Upper lobe of left lung (tissue), 6 donors: Measurements from ENCODE around the gene SCN1B. TPM values are rescaled to one million over a fixed set of nuclear protein-coding genes. Genes with fewer than 3 reads are reported as not detected.

Experiments used
- ATAC-seq, 2 donors: fragments of 200-7000 bp; cut with Tn5 transposase; one replicate each; pipeline ENCODE4 v1.9.1; 2022; ENCODE audit warnings: mild to moderate bottlenecking in 2 of 2, moderate library complexity in 2 of 2; ENCODE audit not compliant: low FRiP score in 2 of 2
- DNase-seq, 2 donors: peaks; one replicate each; pipeline ENCODE4 v3.0.0-alpha.2; 2019 to 2020
- H3K27ac ChIP-seq, 4 donors: fragments of 200-600 bp; sonication (generic); one replicate each; pipeline ENCODE4 v1.5.1; 2016 to 2019
- H3K27me3 ChIP-seq, 4 donors: fragments of 200-600 bp; sonication (generic); one replicate each; pipeline ENCODE4 v1.5.1; 2017 to 2019
- H3K36me3 ChIP-seq, 4 donors: fragments of 200-600 bp; sonication (generic); one replicate each; pipeline ENCODE4 v1.5.1; 2016 to 2019
- H3K4me1 ChIP-seq, 4 donors: fragments of 200-600 bp; sonication (generic); one replicate each; pipeline ENCODE4 v1.5.1; 2018 to 2019
- H3K4me3 ChIP-seq, 4 donors: fragments of 200-600 bp; sonication (generic); one replicate each; pipeline ENCODE4 v1.5.1; 2017 to 2019; ENCODE audit warnings: mild to moderate bottlenecking in 2 of 4, moderate library complexity in 1 of 4
- H3K9me3 ChIP-seq, 4 donors: fragments of 200-600 bp; sonication (generic); one replicate each; pipeline ENCODE4 v1.5.1; 2018 to 2019
- CTCF ChIP-seq, 6 experiments: fragments of 450-650 bp in 4 of 6; fragments of 200-600 bp in 2 of 6; sonication (generic) in 2 of 6; IDR thresholded peaks; one replicate each; pipeline ENCODE4 v1.5.1; 2016 to 2019; ENCODE audit warnings: antibody characterized with exemption in 6 of 6
- EP300 ChIP-seq, 4 donors: sonication (generic); formaldehyde crosslinking; IDR thresholded peaks; one replicate each; pipeline ENCODE4 v1.5.1; 2017; ENCODE audit warnings: antibody characterized with exemption in 4 of 4, control low read depth in 2 of 4
- POLR2A ChIP-seq, 4 donors: fragments of 450-650 bp; IDR thresholded peaks; one replicate each; pipeline ENCODE4 v1.5.1; 2016 to 2017; ENCODE audit warnings: antibody characterized with exemption in 4 of 4, mild to moderate bottlenecking in 2 of 4
- POLR2AphosphoS5 ChIP-seq, 2 donors: sonication (generic); formaldehyde crosslinking; IDR thresholded peaks; one replicate each; pipeline ENCODE4 v1.5.1; 2017; ENCODE audit warnings: antibody characterized with exemption in 2 of 2
- WGBS, 2 donors: methylation state at CpG; one replicate each; pipeline ENCODE4 v1.1.5; 2017 to 2018; 5-methylcytosine and 5-hydroxymethylcytosine counted together
- total RNA-seq, 6 donors: library from RNA; depleted of rRNA in 4 of 6; stranded (reverse); fragments of >200 nt in 4 of 6; gene quantifications; one replicate each; pipeline versions ENCODE4 v1.1.0 to v1.2.1, GENCODE V29; 2016 to 2021
- donor health status: DM: no; HTN: no; CAD: no; lungs with moderate emphysema.
- donor health status: DM: no; HTN: yes; CAD: no; lungs with severe emphysema.

The SCN1B gene
- total RNA-seq, 6 donors from 2014 or later = 2.9 to 13.1 (median 6.9) TPM

- peak overlapping the region; percentile 13 to 71 (median 44) for H3K27ac ChIP-seq
- peaks cover 10 to 16% (median 14%) of the 10 kb centered on the region in 4 donors for H3K4me1 ChIP-seq
- DNase-seq (peak in 1 of 2 donors; percentile 79), ATAC-seq (peak; percentile 65 to 73)
- H3K27me3 ChIP-seq = no peaks in the 10 kb centered on the region
- H3K9me3 ChIP-seq = no peaks in the 10 kb centered on the region
- TF ChIP-seq POLR2AphosphoS5 (IDR thresholded peaks at IDR 0.05) = peak; percentile 89 to 92
- peak in 1 of 6 experiments; percentile 12 for TF ChIP-seq CTCF (IDR thresholded peaks at IDR 0.05)
- TF ChIP-seq POLR2A (IDR thresholded peaks at IDR 0.05) = peak in 1 of 4 donors; percentile 13
- peak; percentile 26 to 93 (median 82) for TF ChIP-seq EP300 (IDR thresholded peaks at IDR 0.05)
- H3K36me3 ChIP-seq = no peaks in the 10 kb centered on the region
- H3K4me3 ChIP-seq = no peak overlapping the region
- WGBS, 2 donors = 9 to 18% methylated on average over 7 of the region's 7 CpGs
Measured at GRCh38 chr19:34985249-34986022, 44.8 kb upstream of the SCN1B start.

- ATAC-seq (no peak), DNase-seq (no peak)
- no peaks in the 10 kb centered on the region for H3K27me3 ChIP-seq
- no peak overlapping the region for H3K27ac ChIP-seq
- TF ChIP-seq POLR2A (IDR thresholded peaks at IDR 0.05) = no peak
- TF ChIP-seq CTCF (IDR thresholded peaks at IDR 0.05) = no peak
- no peak for TF ChIP-seq POLR2AphosphoS5 (IDR thresholded peaks at IDR 0.05)
- TF ChIP-seq EP300 (IDR thresholded peaks at IDR 0.05) = no peak
- H3K36me3 ChIP-seq = no peaks in the 10 kb centered on the region
- H3K4me3 ChIP-seq = no peak overlapping the region
- peaks cover 10 to 16% (median 14%) of the 10 kb centered on the region in 4 donors for H3K4me1 ChIP-seq
- H3K9me3 ChIP-seq = no peaks in the 10 kb centered on the region
- 71 to 82% methylated on average over 1 of the region's 1 CpG for WGBS, 2 donors
Measured at GRCh38 chr19:34988119-34988518, 42.2 kb upstream of the SCN1B start.

DNA sequence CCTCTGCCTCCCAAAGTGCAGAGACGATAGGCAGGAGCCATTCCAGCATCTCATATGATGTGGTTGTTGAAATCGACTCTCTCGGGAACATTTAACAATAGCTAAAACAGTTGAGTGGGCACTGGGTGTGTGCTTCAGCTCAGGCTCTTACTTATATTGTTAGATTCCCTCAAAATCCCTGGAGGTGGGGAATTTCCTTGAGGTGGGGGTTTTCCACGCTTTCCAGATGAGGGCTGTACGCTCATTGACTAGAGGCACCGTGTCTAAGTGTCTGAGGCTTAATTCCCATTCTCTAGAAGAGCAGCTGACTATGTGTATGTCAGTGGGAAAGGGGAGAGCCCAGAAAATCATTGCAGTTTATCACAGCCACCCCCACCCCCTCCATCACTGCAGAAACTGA lies 41.0 kb upstream of the SCN1B start:
- 65 to 77% methylated on average over 5 to 6 of the region's 6 CpGs for WGBS, 2 donors
- DNase-seq = no peak
- no peak for TF ChIP-seq EP300 (IDR thresholded peaks at IDR 0.05)
- no peak for TF ChIP-seq CTCF (IDR thresholded peaks at IDR 0.05)
- TF ChIP-seq POLR2AphosphoS5 (IDR thresholded peaks at IDR 0.05) = no peak
- TF ChIP-seq POLR2A (IDR thresholded peaks at IDR 0.05) = no peak
- Histone ChIP-seq H3K9me3 (no peaks in the 10 kb centered on the region), H3K27me3 (no peaks in the 10 kb centered on the region), H3K27ac (no peak overlapping the region), H3K4me3 (no peak overlapping the region), H3K36me3 (no peaks in the 10 kb centered on the region), H3K4me1 (peaks cover 12 to 19% (median 17%) of the 10 kb centered on the region in 4 donors)
- ATAC-seq = no peak

GRCh38 chr19:34990578-34991192 lies 39.6 kb upstream of the SCN1B start:
- no peak for TF ChIP-seq CTCF (IDR thresholded peaks at IDR 0.05)
- TF ChIP-seq POLR2AphosphoS5 (IDR thresholded peaks at IDR 0.05) = no peak
- no peak for TF ChIP-seq POLR2A (IDR thresholded peaks at IDR 0.05)
- no peak for TF ChIP-seq EP300 (IDR thresholded peaks at IDR 0.05)
- Histone ChIP-seq H3K27ac (no peak overlapping the region), H3K36me3 (no peaks in the 10 kb centered on the region), H3K27me3 (no peaks in the 10 kb centered on the region), H3K4me3 (no peak overlapping the region), H3K9me3 (no peaks in the 10 kb centered on the region), H3K4me1 (peaks cover 18 to 21% (median 20%) of the 10 kb centered on the region in 4 donors)
- 78 to 80% methylated on average over 13 of the region's 13 CpGs for WGBS, 2 donors
- no peak for DNase-seq
- no peak for ATAC-seq
